GM23338 (cell line): ENCODE results near the gene PSMB3. TPM values are rescaled to one million over a fixed set of nuclear protein-coding genes. Genes with fewer than 3 reads are reported as not detected.

Source experiments
- ATAC-seq: fragments of 200-7000 bp; cut with Tn5 transposase; 3 replicates; pipeline ENCODE4 v1.9.1; 2020
- DNase-seq: peaks from one replicate; pipeline ENCODE4 v3.0.0-alpha.2; 2015; ENCODE audit warnings: low spot score
- H2AFZ ChIP-seq: fragments of 200-600 bp; sonication (generic); 2 replicates; pipeline ENCODE4 v1.8.0; 2016; ENCODE audit warnings: antibody characterized with exemption, mild to moderate bottlenecking, moderate library complexity
- H3F3A ChIP-seq: fragments of 200-600 bp; sonication (generic); replicated peaks from 2 replicates; pipeline ENCODE4 v1.8.0; 2017; ENCODE audit warnings: antibody characterized with exemption, mixed run types, low read depth
- H3K27ac ChIP-seq: fragments of 200-600 bp; sonication (generic); 2 replicates; pipeline ENCODE4 v1.6.1; 2016; ENCODE audit warnings: low read depth
- H3K27me3 ChIP-seq: fragments of 200-600 bp; sonication (generic); 2 replicates; pipeline ENCODE4 v1.8.0; 2016; ENCODE audit warnings: mild to moderate bottlenecking, mixed run types, moderate library complexity; ENCODE audit not compliant: insufficient read depth
- H3K36me3 ChIP-seq: fragments of 200-600 bp; sonication (generic); 2 replicates; pipeline ENCODE4 v1.8.0; 2016; ENCODE audit warnings: mild to moderate bottlenecking; ENCODE audit not compliant: insufficient read depth
- H3K4me1 ChIP-seq: fragments of 200-600 bp; sonication (generic); 2 replicates; pipeline ENCODE4 v1.8.0; 2016; ENCODE audit warnings: mild to moderate bottlenecking, moderate library complexity; ENCODE audit not compliant: insufficient read depth
- H3K4me2 ChIP-seq: fragments of 200-600 bp; sonication (generic); 2 replicates; pipeline ENCODE4 v1.7.1; 2017; ENCODE audit warnings: mixed run types
- H3K4me3 ChIP-seq: fragments of 200-600 bp; sonication (generic); 2 replicates; pipeline ENCODE4 v1.6.1; 2016; ENCODE audit warnings: mixed run types
- H3K79me2 ChIP-seq: fragments of 200-600 bp; sonication (generic); replicated peaks from 2 replicates; pipeline ENCODE4 v1.8.0; 2017; ENCODE audit warnings: mild to moderate bottlenecking; ENCODE audit not compliant: insufficient read depth
- H3K9me2 ChIP-seq: fragments of 200-600 bp; sonication (generic); 2 replicates; pipeline ENCODE4 v1.8.0; 2017; ENCODE audit not compliant: insufficient read depth
- H4K20me1 ChIP-seq: fragments of 200-600 bp; sonication (generic); replicated peaks from 2 replicates; pipeline ENCODE4 v1.8.0; 2017; ENCODE audit warnings: mild to moderate bottlenecking; ENCODE audit not compliant: insufficient read depth
- H3K27ac Mint-ChIP-seq: 2 replicates; pipeline ENCODE4 v1.8.0; 2020; ENCODE audit warnings: inconsistent platforms, mild to moderate bottlenecking, moderate library complexity, mixed read lengths
- H3K27me3 Mint-ChIP-seq: 3 replicates; pipeline ENCODE4 v1.8.0; 2022; ENCODE audit warnings: low read depth, mild to moderate bottlenecking, moderate library complexity, mixed read lengths, inconsistent platforms; ENCODE audit not compliant: insufficient read depth, poor library complexity
- H3K36me3 Mint-ChIP-seq: 3 replicates; pipeline ENCODE4 v1.8.0; 2021; ENCODE audit warnings: low read depth, mild to moderate bottlenecking, inconsistent platforms, moderate library complexity, mixed read lengths
- H3K4me1 Mint-ChIP-seq: 3 replicates; pipeline ENCODE4 v1.8.0; 2020; ENCODE audit warnings: mild to moderate bottlenecking, inconsistent platforms, mixed read lengths
- H3K4me3 Mint-ChIP-seq: 3 replicates; pipeline ENCODE4 v1.8.0; 2021; ENCODE audit warnings: moderate library complexity, mild to moderate bottlenecking, inconsistent platforms, mixed read lengths
- H3K9me3 Mint-ChIP-seq: 3 replicates; pipeline ENCODE4 v1.8.0; 2020; ENCODE audit warnings: moderate library complexity, mild to moderate bottlenecking, inconsistent platforms, mixed read lengths
- CREB1 ChIP-seq: fragments of 250-450 bp; sonication (Bioruptor Pico); IDR thresholded peaks from 2 replicates; pipeline ENCODE4 v1.5.0; 2020; ENCODE audit warnings: low read depth, mild to moderate bottlenecking, moderate library complexity
- CTCF ChIP-seq, 2 experiments: fragments of 200-600 bp in 1 of 2; sonication (generic) in 1 of 2; conservative IDR thresholded peaks; 2 replicates each; pipeline versions ENCODE4 v1.5.1 to v1.6.1; 2016 to 2017; ENCODE audit warnings: antibody characterized with exemption in 2 of 2, low read depth in 2 of 2, mild to moderate bottlenecking in 2 of 2, moderate library complexity in 1 of 2
- ETS1 ChIP-seq: IDR thresholded peaks from 2 replicates; pipeline ENCODE4 v1.6.1; 2016; ENCODE audit warnings: antibody characterized with exemption
- EZH2 ChIP-seq: fragments of 200-600 bp; sonication (generic); IDR thresholded peaks from one replicate; pipeline ENCODE4 v1.8.0; 2017; ENCODE audit warnings: antibody characterized with exemption, mild to moderate bottlenecking, low read depth; ENCODE audit not compliant: unreplicated experiment
- JUNB ChIP-seq: IDR thresholded peaks from one replicate; pipeline ENCODE4 v1.6.1; 2016; ENCODE audit warnings: antibody characterized with exemption; ENCODE audit not compliant: unreplicated experiment
- NANOG ChIP-seq: IDR thresholded peaks from 2 replicates; pipeline ENCODE4 v1.6.1; 2016; ENCODE audit warnings: antibody characterized with exemption, borderline replicate concordance
- POLR2AphosphoS5 ChIP-seq: IDR thresholded peaks from 2 replicates; pipeline ENCODE4 v1.6.1; 2016; ENCODE audit warnings: antibody characterized with exemption, low read depth
- STAT1 ChIP-seq: IDR thresholded peaks from one replicate; pipeline ENCODE4 v1.6.1; 2016; ENCODE audit warnings: antibody characterized with exemption; ENCODE audit not compliant: unreplicated experiment
- ZNF114 ChIP-seq: fragments of 250-450 bp; sonication (Bioruptor Pico); IDR thresholded peaks from 2 replicates; pipeline ENCODE4 v1.5.0; 2020; ENCODE audit warnings: mild to moderate bottlenecking, moderate library complexity
- ZNF331 ChIP-seq: fragments of 250-450 bp; sonication (Bioruptor Pico); IDR thresholded peaks from 2 replicates; pipeline ENCODE4 v1.5.0; 2020; ENCODE audit warnings: low read depth, mild to moderate bottlenecking, moderate library complexity
- polyA plus RNA-seq: library from polyadenylated mRNA; unstranded; fragments of >200 nt; fragmentation: Nextera tagmentation; extraction: Ambion mirVana; gene quantifications from 2 replicates; pipeline ENCODE4 v1.2.1, GENCODE V29; 2016
- total RNA-seq: library from RNA; depleted of rRNA; stranded (reverse); fragments of >200 nt; shearing (Covaris generic); gene quantifications from 2 replicates; pipeline ENCODE4 v1.2.3, GENCODE V29; 2014
- TF ChIP-seq, protein P1 (sequence below): IDR thresholded peaks from one replicate; pipeline ENCODE4 v1.6.1; 2018; ENCODE audit warnings: antibody characterized with exemption; ENCODE audit not compliant: unreplicated experiment

Gene PSMB3
- total and polyA plus RNA-seq, 2 experiments from 2014 or later: 250 to 523 TPM

- H3K36me3 Mint-ChIP-seq: peaks cover 15% of the 10 kb centered on the region
- Histone ChIP-seq H3K4me2 (no peak overlapping the region), H3K4me3 (no peak overlapping the region), H3K36me3 (no peaks in the 10 kb centered on the region), H3F3A (peaks cover 20% of the 10 kb centered on the region; the same call in 1 of the 2 replicates), H3K4me1 (peaks cover 34% of the 10 kb centered on the region), H4K20me1 (peaks cover 5% of the 10 kb centered on the region; the same call in 1 of the 2 replicates), H3K27me3 (peaks cover 50% of the 10 kb centered on the region), H3K79me2 (no peaks in the 10 kb centered on the region), H3K27ac (no peak overlapping the region), H2AFZ (no peak overlapping the region), H3K9me2 (no peaks in the 10 kb centered on the region)
- ATAC-seq (no peak), DNase-seq (no peak)
- no peak overlapping the region; the same call in 2 of the 3 replicates for H3K4me3 Mint-ChIP-seq
- TF ChIP-seq STAT1 (no peak), POLR2AphosphoS5 (no peak), NANOG (no peak), JUNB (no peak), ETS1 (no peak), ZNF331 (CRISPR knock-in tag) (no peak), CREB1 (no peak), EZH2 (no peak)
- TF ChIP-seq, protein P1, sequence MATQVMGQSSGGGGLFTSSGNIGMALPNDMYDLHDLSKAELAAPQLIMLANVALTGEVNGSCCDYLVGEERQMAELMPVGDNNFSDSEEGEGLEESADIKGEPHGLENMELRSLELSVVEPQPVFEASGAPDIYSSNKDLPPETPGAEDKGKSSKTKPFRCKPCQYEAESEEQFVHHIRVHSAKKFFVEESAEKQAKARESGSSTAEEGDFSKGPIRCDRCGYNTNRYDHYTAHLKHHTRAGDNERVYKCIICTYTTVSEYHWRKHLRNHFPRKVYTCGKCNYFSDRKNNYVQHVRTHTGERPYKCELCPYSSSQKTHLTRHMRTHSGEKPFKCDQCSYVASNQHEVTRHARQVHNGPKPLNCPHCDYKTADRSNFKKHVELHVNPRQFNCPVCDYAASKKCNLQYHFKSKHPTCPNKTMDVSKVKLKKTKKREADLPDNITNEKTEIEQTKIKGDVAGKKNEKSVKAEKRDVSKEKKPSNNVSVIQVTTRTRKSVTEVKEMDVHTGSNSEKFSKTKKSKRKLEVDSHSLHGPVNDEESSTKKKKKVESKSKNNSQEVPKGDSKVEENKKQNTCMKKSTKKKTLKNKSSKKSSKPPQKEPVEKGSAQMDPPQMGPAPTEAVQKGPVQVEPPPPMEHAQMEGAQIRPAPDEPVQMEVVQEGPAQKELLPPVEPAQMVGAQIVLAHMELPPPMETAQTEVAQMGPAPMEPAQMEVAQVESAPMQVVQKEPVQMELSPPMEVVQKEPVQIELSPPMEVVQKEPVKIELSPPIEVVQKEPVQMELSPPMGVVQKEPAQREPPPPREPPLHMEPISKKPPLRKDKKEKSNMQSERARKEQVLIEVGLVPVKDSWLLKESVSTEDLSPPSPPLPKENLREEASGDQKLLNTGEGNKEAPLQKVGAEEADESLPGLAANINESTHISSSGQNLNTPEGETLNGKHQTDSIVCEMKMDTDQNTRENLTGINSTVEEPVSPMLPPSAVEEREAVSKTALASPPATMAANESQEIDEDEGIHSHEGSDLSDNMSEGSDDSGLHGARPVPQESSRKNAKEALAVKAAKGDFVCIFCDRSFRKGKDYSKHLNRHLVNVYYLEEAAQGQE: no peak
- H3K9me3 Mint-ChIP-seq: no peaks in the 10 kb centered on the region; the same call in none of the 3 replicates
- peaks cover 50% of the 10 kb centered on the region for H3K27me3 Mint-ChIP-seq
- H3K4me1 Mint-ChIP-seq: peaks cover 72% of the 10 kb centered on the region
- no peak overlapping the region for H3K27ac Mint-ChIP-seq
Observed at GRCh38 chr17:38709864-38710603, 42.5 kb upstream of the PSMB3 start.

DNA sequence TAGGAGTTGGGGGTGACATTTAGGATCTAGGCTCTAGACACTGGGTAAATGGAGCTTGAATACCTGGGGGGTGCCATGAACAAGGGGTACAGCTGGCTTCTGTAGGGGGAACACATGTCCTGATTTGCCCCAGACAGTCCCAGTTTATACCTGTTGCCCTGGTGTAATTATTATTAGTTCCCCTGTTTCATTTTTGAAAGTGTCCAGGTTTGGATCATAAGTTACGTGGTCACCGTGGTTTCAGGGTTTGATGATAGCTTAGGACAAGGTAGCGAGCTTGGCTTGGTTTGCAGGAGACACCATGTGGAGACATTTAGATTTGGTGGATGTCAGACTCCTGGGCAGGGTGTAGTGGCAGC, 42.0 kb upstream of the PSMB3 start:
- Mint-ChIP-seq H3K27me3 (peaks cover 52% of the 10 kb centered on the region), H3K36me3 (peaks cover 15% of the 10 kb centered on the region)
- TF ChIP-seq ZNF331 (CRISPR knock-in tag) (no peak), CTCF (conservative IDR thresholded peaks at IDR 0.05; ENCODE audit: low read depth in 2 of 2) (no peak), ZNF114 (CRISPR knock-in tag) (no peak), CREB1 (no peak), NANOG (no peak)
- TF ChIP-seq, protein P1: no peak

More for the DNA sequence above, 42.0 kb upstream of the PSMB3 start:
- H3K79me2 ChIP-seq: no peaks in the 10 kb centered on the region
- Mint-ChIP-seq H3K9me3 (no peaks in the 10 kb centered on the region; the same call in none of the 3 replicates), H3K27ac (no peak overlapping the region), H3K4me1 (peaks cover 77% of the 10 kb centered on the region), H3K4me3 (no peak overlapping the region; the same call in 2 of the 3 replicates)
- H3K4me3 ChIP-seq: no peak overlapping the region
- no peak overlapping the region for H3K4me2 ChIP-seq
- ATAC-seq (no peak), DNase-seq (no peak)
- no peak overlapping the region for H3K27ac ChIP-seq
- H3K4me1 ChIP-seq: peaks cover 34% of the 10 kb centered on the region
- H4K20me1 ChIP-seq: peaks cover 5% of the 10 kb centered on the region; the same call in 1 of the 2 replicates
- no peaks in the 10 kb centered on the region for H3K9me2 ChIP-seq
- no peak overlapping the region for H2AFZ ChIP-seq
- peaks cover 20% of the 10 kb centered on the region; the same call in 1 of the 2 replicates for H3F3A ChIP-seq
- peaks cover 50% of the 10 kb centered on the region for H3K27me3 ChIP-seq
- no peaks in the 10 kb centered on the region for H3K36me3 ChIP-seq
